Cortex of kidney (tissue), 1 donor: ENCODE measurements around the gene PSG5.
"Not testable (repeated sequence)": the region's sequence is repeated elsewhere in the genome, so short reads cannot be mapped to it uniquely, and the experiment has no call there.

ENCODE experiments used
- DNase-seq: peaks from one replicate; lab custom pipeline; 2025; lab: John Stamatoyannopoulos, UW

The PSG5 gene

GRCh38 chr19:43186311-43186935 lies at the start of gene PSG5:
PSG5 (minus strand) TSS chr19:43186536; CDS start chr19:43186405, 131 bp downstream.
- not testable (repeated sequence) for DNase-seq

DNA sequence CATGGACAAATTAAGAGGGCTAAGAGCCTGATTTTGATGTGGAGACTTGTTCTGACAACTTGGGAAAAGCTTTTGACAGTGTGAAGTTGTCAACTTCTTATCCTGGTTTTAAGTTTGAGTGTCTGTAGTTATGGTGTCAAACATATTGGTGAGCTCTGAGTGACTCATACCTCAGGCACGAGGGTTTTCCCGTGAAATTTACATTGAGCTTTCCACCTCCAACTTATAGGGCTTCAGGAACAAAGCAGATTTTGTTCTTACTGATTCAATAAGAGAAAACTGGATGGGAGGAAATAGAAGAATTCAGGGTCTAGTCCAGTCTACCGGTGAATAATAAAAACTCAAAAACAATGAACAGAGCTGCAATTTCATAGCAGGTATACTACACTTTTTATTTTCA lies 49.4 kb upstream of the PSG5 start:
- DNase-seq: not testable (repeated sequence)

DNA sequence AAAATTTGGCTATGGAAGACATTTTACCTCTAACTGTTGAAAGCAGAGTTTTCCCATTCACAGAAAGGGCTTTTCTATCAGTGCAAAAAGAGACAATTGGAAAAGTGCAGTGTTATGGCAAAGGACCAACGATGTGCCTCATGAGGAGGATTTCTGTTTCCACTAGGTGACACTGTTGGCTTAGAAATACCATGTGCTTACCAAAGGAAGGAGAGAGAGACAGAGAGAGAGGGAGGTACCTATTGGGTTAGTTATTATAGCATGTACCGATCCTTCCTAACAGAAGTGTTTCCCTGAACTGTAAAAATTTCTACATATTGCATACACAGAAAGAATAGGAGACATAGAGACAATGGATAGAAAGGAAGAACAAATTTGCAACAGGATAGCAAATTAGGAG lies 43.0 kb upstream of the PSG5 start:
- no peak for DNase-seq

DNA sequence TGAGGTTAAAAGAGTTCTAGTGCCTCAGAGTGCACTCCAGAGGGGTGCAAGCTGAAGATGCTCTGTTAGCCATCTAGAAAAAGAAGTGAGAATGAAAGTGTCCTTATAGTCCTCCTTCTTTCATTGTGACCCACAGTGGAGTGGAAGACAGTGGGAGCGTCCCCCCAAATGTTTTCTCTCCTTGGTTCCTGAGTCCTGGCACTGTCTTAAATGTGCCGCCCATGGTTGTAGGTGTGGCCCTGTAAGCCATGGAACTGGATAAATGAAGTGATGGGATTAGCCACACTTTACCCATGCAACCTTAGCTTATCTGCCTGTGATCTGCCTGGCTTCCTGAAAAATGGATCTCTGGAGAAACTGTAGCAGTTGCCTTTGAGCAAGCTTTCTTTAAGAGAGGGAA lies 42.4 kb upstream of the PSG5 start:
- not testable (repeated sequence) for DNase-seq

GRCh38 chr19:43226986-43227385 lies 40.6 kb upstream of the PSG5 start:
- DNase-seq: not testable (repeated sequence)

DNA sequence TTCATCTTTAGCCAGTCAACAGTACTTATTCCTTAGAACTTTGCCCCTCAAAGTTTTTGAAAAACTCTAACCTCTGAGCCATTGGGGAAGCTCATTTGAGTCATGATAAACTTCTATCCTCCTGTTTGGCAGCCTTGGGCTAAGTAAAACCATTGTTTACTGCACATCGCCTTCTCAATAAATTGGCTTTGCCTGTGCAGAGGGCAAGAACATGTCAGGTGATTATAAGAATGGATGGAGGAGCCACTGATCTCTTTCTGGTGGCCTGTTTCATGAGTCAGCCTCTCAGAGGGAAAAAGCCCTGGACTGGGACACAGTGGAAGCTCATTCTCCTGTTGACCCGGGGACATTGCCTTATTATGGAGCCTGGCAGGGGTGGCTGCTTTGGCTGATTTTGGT lies 38.5 kb upstream of the PSG5 start:
- DNase-seq: no peak

DNA sequence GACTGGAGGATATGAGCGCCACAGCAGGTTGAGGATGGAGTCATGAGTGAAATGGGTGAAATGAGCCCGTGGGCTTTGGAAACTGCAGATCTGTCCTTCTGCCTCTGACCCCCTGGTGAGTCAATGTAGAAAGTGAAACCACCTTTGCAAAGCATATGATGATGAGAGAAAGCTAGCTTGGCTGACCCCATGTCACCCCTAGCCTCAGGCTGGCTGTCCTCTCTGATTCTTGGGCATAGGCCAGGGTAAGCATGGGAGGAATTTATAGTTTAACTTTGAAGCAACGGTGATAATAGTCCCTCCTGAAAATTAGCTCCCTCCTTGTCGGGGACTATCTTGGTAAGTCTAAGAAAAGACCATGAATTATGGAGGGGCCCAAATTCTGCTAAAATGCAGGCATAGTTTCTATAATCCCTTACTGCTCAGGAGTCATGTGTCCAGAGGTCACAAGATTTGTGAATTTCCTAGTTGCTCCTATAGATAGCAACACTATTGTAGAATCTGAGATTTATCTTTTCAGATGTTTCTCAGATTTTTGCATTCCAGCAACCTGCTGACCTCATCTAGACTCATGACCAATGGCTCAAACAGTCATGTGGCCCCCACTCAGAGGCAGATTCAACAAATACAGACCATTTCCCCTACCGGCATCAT lies 38.0 kb upstream of the PSG5 start:
- not testable (repeated sequence) for DNase-seq

GRCh38 chr19:43221891-43222290 lies 35.6 kb upstream of the PSG5 start:
- not testable (repeated sequence) for DNase-seq

GRCh38 chr19:43219136-43219535 lies 32.8 kb upstream of the PSG5 start:
- DNase-seq: not testable (repeated sequence)

GRCh38 chr19:43215881-43216280 lies 29.5 kb upstream of the PSG5 start:
- not testable (repeated sequence) for DNase-seq

DNA sequence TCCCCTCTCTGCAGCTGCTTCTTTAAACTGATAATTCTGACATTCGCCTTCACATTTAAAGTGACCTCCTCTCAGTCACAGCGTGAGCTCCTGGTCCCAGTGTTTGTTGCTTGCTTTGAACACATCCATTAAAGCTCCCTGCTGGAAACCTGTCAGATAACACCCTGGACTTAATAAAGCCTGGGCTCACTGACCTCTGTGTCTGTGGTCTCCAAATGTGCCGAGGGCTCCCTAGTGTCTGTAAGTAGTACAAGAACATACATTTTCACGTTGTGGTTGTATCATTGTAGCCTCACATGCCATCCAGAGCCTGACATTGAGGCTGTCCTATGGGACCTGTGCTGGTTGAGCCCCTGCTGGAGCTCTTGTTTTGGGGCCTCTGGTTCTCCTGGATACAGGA lies 21.7 kb upstream of the PSG5 start:
- DNase-seq: no peak

GRCh38 chr19:43207174-43207573 lies 20.8 kb upstream of the PSG5 start:
- not testable (repeated sequence) for DNase-seq

- DNase-seq: not testable (repeated sequence)
Measured at GRCh38 chr19:43205471-43206105, 19.3 kb upstream of the PSG5 start, which contains the start of gene PSG4. PSG4 (minus strand) TSS chr19:43205638; CDS start chr19:43205536, 102 bp downstream.

- DNase-seq: not testable (repeated sequence)
Measured at GRCh38 chr19:43203611-43204010, 17.3 kb upstream of the PSG5 start.

- DNase-seq: not testable (repeated sequence)
Measured at GRCh38 chr19:43201891-43202290, 15.6 kb upstream of the PSG5 start.

- DNase-seq: not testable (repeated sequence)
Measured at GRCh38 chr19:43201337-43201801, 15.0 kb upstream of the PSG5 start.

DNA sequence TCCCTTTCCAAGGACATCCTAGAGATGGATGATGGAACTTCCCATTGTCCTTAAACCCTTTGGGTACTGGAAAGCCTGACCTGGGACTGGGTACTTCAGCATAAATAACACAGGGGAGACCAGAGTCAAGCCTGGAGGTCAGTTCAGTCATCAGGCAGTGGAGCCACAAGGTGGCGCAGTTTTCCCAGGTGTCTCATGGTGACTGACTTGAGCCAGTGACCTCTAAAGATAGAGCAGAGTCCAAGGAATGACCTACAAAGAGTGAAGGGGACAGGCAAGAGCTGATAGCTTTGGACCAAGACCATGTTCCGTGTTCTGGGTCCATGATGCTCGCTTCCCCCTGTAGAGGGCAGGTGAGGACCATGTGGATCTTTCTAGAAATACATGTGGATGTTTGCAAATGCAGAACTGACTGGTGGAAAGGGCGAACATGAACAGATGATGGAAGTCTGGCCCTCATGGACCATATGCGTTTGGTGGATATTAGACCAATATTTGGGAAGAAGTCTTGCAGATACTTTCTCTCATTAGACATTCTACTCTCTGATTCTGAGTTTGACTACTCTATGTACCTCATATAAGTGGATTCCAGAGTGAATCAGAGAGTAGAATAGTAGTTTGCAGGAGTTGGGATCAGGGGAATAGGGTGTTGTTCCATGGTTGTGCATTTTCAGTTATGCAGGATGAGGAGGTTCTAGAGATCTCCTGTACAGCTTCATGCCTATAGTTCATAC lies 12.5 kb upstream of the PSG5 start:
- not testable (repeated sequence) for DNase-seq

DNA sequence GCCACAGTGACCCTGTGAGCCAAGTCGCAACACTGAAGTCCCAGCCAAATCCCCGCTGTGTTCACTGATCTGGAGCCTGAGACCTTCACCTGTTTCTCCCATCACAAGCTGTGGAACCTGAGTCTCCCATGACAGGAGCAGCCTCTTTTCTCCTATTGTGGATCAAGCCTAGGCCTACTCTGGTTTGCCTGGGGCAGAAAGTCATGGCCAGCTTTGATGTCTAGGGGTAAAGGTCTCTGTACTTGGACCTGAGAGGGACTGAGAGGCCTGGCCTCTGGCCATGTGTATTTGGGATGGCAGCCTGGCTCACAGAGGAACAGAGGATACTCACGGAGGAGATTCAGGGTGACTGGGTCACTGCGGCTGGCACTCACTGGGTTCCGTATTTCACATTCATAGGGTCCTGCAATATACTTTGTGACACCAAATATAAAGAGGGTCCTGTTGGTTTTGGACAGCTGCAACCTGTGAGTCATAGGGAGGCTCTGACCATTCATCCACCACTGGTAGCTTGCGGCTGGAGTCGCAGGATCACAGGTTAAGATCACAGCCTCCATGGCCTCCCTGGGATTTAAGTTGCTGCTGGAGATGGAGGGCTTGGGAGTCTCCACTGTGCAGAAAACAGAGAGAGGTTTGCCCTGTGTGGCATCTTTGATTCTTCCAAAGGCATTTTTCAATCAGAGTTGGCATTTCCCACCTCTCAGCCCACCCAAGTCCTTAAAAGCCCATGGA lies 11.5 kb upstream of the PSG5 start:
- DNase-seq: not testable (repeated sequence)

GRCh38 chr19:43194397-43194796 lies 8.1 kb upstream of the PSG5 start:
- DNase-seq: not testable (repeated sequence)

DNA sequence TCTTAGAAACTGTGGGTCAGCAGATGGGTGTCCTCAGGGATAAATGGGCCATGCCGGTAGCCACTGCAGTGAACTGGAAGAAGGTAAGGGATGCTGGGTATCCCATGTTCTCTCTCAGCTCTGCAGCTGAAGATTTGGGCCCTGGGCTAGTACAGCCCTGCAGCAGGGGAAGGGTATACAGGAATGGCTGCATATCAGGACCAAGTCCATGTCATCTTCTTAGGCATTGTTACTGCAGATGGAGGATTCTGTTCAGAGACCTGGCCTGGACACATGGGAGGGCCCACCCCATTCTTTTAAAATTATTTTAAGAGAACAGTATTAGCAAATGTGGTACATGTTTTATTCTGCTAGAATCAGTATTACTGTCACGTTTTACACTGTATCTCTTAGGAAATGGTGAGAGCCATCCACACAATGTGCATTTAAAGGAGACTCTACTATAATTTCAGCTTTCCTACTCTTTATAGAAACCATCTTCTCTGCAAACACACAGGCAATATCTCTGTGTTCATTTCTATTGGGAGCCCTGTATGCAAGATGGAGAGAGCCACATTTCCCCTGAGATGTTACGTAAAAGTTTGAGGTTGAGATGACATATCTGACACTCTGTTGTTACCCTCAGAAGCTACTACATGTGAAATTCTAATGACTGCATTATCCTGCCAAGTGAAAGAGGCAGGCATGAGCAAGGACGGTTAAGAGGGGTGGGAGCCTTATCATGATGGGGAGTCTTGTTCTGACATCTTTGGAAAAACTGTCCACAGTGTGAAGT lies 6.2 kb upstream of the PSG5 start:
- DNase-seq: not testable (repeated sequence)

DNA sequence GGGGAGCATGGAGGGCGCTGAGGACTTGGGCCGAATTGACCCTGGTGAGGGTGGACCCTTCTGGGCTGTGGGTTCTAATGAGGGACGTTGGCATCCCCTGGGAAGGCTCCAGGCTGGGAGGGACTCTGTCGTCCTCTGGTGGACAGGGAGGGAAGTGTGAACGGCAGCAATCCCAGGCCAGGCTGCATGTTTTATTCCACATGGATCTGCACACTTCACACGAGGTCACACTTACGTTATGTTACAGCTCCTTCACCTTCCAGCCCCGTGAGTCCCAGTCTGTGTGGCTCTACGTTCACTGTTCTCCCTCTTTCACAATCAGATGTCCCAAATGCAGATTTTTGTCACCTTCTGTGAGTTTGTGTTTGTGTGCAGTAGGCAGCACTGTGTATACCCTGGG lies 1.8 kb upstream of the PSG5 start:
- not testable (repeated sequence) for DNase-seq
